Thyroid gland (tissue), 4 donors: ENCODE measurements around the gene PRPSAP2.

ENCODE experiments used
- CTCF ChIP-seq, 6 experiments: fragments of 200-600 bp in 3 of 6; fragments of 450-650 bp in 3 of 6; sonication (generic) in 3 of 6; IDR thresholded peaks; one replicate each; pipeline ENCODE4 v1.5.1; 2016 to 2019; ENCODE audit warnings: antibody characterized with exemption in 6 of 6, mild to moderate bottlenecking in 2 of 6, inconsistent platforms in 1 of 6, moderate library complexity in 1 of 6
- POLR2A ChIP-seq, 2 donors: fragments of 450-650 bp; IDR thresholded peaks; one replicate each; pipeline ENCODE4 v1.6.1; 2017; ENCODE audit warnings: antibody characterized with exemption in 2 of 2, mild to moderate bottlenecking in 2 of 2, moderate library complexity in 1 of 2

- no peak for TF ChIP-seq CTCF (IDR thresholded peaks at IDR 0.05)
- no peak for TF ChIP-seq POLR2A (IDR thresholded peaks at IDR 0.05)
Observed at GRCh38 chr17:18919963-18920362, 62.0 kb downstream of the PRPSAP2 start.
